Hypothalamus (tissue), 51 donors: ENCODE measurements around the gene SLC39A2.
"Not testable (repeated sequence)": the region's sequence is repeated elsewhere in the genome, so short reads cannot be mapped to it uniquely, and the experiment has no call there.

ENCODE experiments used
- DNase-seq, 51 donors: peaks; one replicate each; lab custom pipeline; 2025; lab: John Stamatoyannopoulos, UW

The SLC39A2 gene

GRCh38 chr14:20989787-20990600 lies 9.1 kb upstream of the SLC39A2 start, which contains the start of gene METTL17:
METTL17 (plus strand) TSS chr14:20989980; CDS start chr14:20990003, 23 bp downstream.
- DNase-seq: peak; percentile 10 to 93 (median 82)

- no peak for DNase-seq
Observed at GRCh38 chr14:20996521-20996920, 2.6 kb upstream of the SLC39A2 start.

GRCh38 chr14:20997115-20997514 lies 2.0 kb upstream of the SLC39A2 start:
- no peak for DNase-seq

DNA sequence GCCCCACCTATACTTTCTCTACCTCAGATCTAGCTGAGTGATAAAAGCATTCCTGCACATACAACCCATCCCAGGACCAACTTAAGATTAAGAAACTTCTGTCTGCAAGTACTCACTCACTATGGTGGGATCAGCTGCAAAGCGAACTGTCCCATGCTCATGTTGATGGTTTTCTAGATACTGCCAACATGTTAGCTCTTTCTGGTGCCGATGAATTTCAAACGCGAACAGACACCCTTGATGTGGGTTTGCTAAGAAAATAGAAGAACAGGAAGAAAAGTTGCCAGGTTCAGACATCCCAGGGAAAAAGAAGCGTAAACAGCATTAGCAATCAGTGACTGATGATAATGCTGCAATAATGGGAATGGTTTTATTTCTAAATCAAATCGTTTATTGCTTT lies 1.5 kb upstream of the SLC39A2 start:
- DNase-seq: no peak

- DNase-seq: no peak
Observed at GRCh38 chr14:20998139-20998538, 954 bp upstream of the SLC39A2 start.

DNA sequence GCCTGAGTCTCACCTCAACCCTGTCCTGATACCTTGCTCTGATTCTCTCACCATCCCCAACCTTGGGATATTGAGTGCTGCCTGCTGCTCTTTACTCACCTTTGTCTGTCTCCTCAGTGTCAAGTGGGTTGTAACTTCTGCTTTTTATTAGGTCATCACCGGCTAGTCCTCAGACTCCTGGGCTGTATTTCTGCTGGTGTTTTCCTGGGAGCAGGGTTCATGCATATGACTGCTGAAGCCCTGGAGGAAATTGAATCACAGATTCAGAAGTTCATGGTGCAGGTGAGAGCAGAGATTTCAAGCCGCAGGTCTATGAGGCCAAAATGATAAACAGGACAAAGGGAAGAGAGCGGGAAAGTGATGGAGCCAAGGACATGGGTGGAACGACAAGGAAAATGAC lies 498 bp downstream of the SLC39A2 start:
- no peak for DNase-seq

DNA sequence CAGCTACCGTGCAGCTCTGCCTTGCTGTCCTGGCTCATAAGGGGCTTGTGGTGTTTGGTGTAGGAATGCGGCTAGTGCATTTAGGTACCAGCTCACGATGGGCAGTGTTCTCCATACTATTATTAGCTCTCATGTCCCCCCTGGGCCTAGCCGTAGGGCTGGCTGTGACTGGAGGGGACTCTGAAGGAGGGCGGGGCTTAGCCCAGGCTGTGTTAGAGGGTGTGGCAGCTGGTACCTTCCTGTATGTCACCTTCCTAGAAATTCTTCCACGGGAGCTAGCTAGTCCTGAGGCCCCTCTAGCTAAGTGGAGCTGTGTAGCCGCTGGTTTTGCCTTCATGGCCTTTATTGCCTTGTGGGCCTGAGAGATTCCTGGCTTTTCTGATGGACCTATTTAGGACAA lies 2.1 kb downstream of the SLC39A2 start:
- DNase-seq: no peak

DNA sequence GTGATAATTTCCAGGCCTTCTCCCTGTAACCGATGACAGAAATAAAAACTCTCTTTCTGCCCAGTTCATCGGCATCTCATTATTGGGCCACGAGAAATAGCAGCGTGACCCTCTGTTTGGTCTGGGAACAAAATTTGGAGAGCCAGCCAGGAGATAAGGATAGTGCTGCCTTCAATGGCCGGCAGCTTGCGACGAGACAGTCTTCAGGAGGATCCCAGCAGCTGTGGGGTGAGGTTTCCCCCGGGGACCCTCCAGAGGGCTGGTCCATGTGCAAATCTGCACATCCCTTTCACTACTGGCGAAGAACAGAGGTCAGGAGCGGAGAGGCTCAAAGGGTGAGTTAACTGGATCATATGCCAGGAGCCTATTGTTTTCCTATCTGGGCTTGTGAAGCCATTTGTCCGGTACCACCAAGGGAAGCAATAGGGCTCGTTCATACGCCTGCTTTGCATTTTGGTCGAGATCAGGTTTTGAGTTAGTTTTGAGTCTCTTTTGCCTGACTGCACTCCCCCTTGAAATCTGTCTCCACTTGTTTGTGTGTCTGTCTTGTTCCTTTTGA lies 4.8 kb downstream of the SLC39A2 start:
- DNase-seq: no peak

- DNase-seq: not testable (repeated sequence)
Observed at GRCh38 chr14:21009721-21010120, 10.6 kb downstream of the SLC39A2 start.

GRCh38 chr14:21011136-21011535 lies 12.0 kb downstream of the SLC39A2 start:
- DNase-seq: no peak

DNA sequence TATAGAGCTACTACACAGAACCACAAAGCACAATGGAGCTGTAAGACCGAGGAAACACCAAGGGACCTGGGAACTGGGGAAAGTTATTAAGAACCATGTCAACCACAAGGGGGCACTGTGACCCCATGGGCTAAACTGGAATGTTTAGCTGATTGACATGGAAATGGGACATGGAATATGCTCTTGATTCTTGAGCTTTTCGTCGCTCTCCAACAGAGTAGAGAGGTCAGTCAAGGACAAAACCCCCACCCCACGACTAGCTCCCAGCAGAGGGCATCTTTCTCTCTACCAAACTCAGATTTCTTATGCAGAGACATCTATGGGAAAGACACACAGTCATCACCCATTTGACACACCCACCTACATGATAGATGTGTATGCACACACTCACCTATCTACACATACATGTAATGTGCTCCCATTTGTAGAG lies 15.7 kb downstream of the SLC39A2 start:
- DNase-seq: peak in 49 of 51 donors; percentile 10 to 96 (median 73)

DNA sequence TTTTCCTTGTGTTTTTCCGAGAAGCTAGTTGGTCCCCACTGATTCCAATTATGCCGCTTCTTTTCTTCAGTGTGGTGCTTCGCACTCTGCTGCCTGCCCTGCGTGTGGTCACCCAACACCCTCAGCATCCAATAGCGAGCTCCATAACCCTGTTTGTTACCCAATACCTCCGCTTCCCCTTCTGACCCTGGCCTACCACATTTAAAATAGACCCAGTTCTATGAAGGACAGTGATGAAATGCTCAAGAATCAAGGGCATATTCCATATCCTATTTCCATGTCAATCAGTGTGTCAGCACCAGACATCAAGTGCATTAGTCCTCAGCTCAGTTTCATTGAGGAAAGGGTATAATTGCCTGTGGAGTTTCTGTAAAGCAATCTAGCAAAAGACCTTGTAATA lies 16.2 kb downstream of the SLC39A2 start:
- peak in 2 of 51 donors; percentile 15 to 42 for DNase-seq

GRCh38 chr14:21016413-21017190 lies 17.5 kb downstream of the SLC39A2 start:
- no peak for DNase-seq

DNA sequence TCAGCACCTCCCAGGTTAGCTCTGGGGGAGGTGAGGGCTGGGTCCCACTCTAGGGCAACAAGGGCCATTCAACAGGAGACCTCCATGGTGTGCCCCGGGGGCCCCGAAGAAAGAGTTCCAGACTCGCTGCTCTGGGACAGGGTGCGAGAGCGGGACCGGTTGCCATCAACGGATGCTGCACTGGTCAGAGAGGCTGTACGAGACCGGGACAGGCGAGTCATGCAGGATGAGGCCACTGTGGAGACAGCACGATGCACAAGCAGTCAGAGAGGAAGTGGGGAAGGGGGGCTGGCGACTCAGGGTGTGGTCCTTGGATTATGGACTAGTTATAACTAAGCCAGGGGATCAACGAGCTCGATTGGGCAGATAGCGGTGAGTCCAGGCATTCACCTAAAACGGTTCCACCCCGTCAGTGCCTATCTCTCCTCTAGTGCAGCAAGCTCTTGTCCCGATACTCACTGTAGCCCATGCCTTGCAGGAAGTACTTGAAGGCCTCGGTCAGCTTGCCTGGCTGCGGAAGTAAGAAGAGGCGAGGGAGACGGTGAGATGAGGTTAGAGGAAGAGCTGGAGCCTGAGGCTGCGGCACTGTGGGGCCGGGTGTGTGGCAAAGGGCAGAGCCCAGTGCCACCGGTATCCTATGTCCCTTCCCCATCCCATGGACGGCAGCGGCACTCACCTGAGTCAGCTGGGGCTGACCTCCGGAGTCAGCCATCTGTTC lies 18.6 kb downstream of the SLC39A2 start:
- DNase-seq: peak in 2 of 51 donors; percentile 17 to 18

GRCh38 chr14:21018286-21018685 lies 19.2 kb downstream of the SLC39A2 start:
- DNase-seq: no peak

DNA sequence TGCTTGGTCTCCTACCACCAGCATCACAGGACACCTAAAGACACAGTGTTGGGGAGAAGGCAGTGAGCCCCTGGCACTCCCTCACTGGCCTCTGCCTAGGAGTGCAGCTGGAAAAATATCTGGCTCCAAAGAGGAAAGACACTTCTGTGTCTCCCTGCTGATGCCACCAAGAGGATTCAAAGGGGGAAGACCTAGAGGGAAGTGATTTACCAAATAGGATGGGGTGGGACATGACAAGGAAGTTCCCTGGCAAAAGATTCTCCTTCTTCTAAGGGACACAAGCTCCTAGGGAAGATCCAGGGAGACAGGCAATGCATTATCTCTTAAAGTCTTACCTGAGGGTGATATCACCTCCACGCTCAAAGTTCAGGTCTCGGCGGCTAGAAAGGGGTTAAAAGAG lies 19.7 kb downstream of the SLC39A2 start:
- no peak for DNase-seq

DNA sequence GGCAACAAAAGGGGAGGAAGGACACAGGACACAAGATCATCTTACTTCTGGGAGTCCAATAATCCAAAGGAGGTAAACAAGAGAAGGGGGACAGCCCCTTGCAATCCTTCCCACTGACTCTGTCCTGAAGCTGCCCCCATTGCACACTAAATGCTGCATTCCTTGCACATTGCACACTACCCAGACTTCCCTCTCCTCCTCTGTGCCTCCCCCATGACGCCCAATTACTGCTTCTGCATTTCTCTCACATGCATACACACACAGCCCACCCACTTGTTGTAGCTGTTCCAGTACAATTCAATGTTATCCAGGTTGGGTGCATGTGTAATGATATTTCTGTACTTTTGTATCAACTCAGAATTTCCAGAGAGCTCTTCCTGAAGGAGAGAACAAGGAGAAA lies 20.3 kb downstream of the SLC39A2 start:
- no peak for DNase-seq

GRCh38 chr14:21020977-21021545 lies 22.0 kb downstream of the SLC39A2 start:
- no peak for DNase-seq

DNA sequence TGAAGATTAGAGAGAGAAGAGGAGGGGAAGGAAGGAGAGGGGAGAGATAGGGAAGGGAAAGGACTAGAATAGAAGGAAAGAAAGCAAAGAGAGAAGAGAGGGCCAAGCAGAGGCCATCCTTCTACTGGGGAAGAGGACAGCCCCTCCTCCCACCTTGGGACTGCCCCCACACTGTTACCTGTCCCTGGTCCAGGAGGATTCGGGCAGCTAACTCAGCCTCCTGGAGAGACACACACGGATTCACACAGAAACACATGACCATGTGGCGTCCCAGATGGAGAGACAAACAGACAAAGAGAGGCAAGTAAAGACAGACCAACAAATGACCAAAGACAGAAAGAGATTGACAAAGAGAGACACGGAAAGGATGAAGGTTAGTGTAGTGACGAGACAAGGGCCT lies 23.6 kb downstream of the SLC39A2 start:
- peak in 1 of 51 donors; percentile 39 for DNase-seq

GRCh38 chr14:21023174-21023573 lies 24.1 kb downstream of the SLC39A2 start:
- peak in 18 of 51 donors; percentile 14 to 53 (median 26) for DNase-seq
